IMR-90 (cell line): ENCODE results near the gene ATP5PD. TPM values are rescaled to one million over a fixed set of nuclear protein-coding genes. Genes with fewer than 3 reads are reported as not detected.

Source experiments
- ATAC-seq: fragments of 200-7000 bp; cut with Tn5 transposase; 2 replicates; pipeline ENCODE4 v1.9.1; 2020; ENCODE audit warnings: low read depth, mild to moderate bottlenecking, moderate library complexity
- BruUV-seq: library from RNA; stranded (reverse); fragments of 400-500 nt; replicated peaks from 2 replicates; lab custom pipeline; 2021; lab: Mats Ljungman, UMichigan
- CTCF ChIA-PET: fragments of 300-600 bp; formaldehyde crosslinking; extraction: SDS; loops from one replicate; lab custom pipeline; 2021; ENCODE audit warnings: antibody characterized with exemption; lab: Yijun Ruan, JAX
- POLR2A ChIA-PET: fragments of 300-600 bp; sonication (Branson Sonifier 250); formaldehyde crosslinking; loops from one replicate; lab custom pipeline; 2022; ENCODE audit warnings: antibody characterized with exemption; ENCODE audit not compliant: unreplicated experiment; lab: Charles Lee
- DNase-seq: peaks from one replicate; pipeline ENCODE4 v3.0.0; 2013
- H2AFZ ChIP-seq: replicated peaks from 2 replicates; pipeline ENCODE3; 2013; ENCODE audit warnings: low read length, mild to moderate bottlenecking; ENCODE audit not compliant: poor library complexity
- H2AK5ac ChIP-seq: 2 replicates; pipeline ENCODE4 v1.6.1; 2013; ENCODE audit warnings: low read depth, low read length, inconsistent platforms
- H2AK9ac ChIP-seq: replicated peaks from 2 replicates; pipeline ENCODE3; 2013; ENCODE audit warnings: mild to moderate bottlenecking, low read depth, low read length, moderate library complexity; ENCODE audit not compliant: poor library complexity
- H2BK120ac ChIP-seq: 2 replicates; pipeline ENCODE4 v1.6.1; 2013; ENCODE audit warnings: low read depth, low read length, inconsistent platforms
- H2BK15ac ChIP-seq: 3 replicates; pipeline ENCODE4 v1.6.1; 2013; ENCODE audit warnings: low read depth, low read length, inconsistent platforms
- H2BK20ac ChIP-seq: 2 replicates; pipeline ENCODE4 v1.6.1; 2013; ENCODE audit warnings: low read depth, mild to moderate bottlenecking, inconsistent platforms, low read length, moderate library complexity
- H2BK5ac ChIP-seq: 2 replicates; pipeline ENCODE4 v1.6.1; 2013; ENCODE audit warnings: mild to moderate bottlenecking, low read depth, low read length, inconsistent platforms; ENCODE audit not compliant: poor library complexity, severe bottlenecking
- H3K14ac ChIP-seq: replicated peaks from 2 replicates; pipeline ENCODE4 v1.6.1; 2013; ENCODE audit warnings: low read depth, low read length, inconsistent platforms
- H3K18ac ChIP-seq: 2 replicates; pipeline ENCODE4 v1.6.1; 2013; ENCODE audit warnings: low read depth, low read length, control low read depth
- H3K23ac ChIP-seq: 2 replicates; pipeline ENCODE4 v1.6.1; 2013; ENCODE audit warnings: low read depth, low read length, inconsistent platforms
- H3K27ac ChIP-seq: 2 replicates; pipeline ENCODE4 v1.5.1; 2013; ENCODE audit warnings: mild to moderate bottlenecking, control low read depth, low read length; ENCODE audit not compliant: insufficient read depth
- H3K27me3 ChIP-seq: 2 replicates; pipeline ENCODE4 v1.6.1; 2013; ENCODE audit warnings: low read length; ENCODE audit not compliant: control insufficient read depth, insufficient read depth
- H3K36me3 ChIP-seq: 2 replicates; pipeline ENCODE4 v1.6.1; 2013; ENCODE audit warnings: low read length, mixed read lengths; ENCODE audit not compliant: control insufficient read depth, insufficient read depth
- H3K4ac ChIP-seq: 2 replicates; pipeline ENCODE4 v1.6.1; 2013; ENCODE audit warnings: low read depth, low read length, inconsistent platforms
- H3K4me1 ChIP-seq: 2 replicates; pipeline ENCODE4 v1.6.1; 2013; ENCODE audit warnings: low read length, mixed read lengths; ENCODE audit not compliant: control insufficient read depth, insufficient read depth
- H3K4me2 ChIP-seq: 2 replicates; pipeline ENCODE4 v1.6.1; 2013; ENCODE audit warnings: low read depth, mild to moderate bottlenecking, control low read depth, low read length, moderate library complexity
- H3K4me3 ChIP-seq: 2 replicates; pipeline ENCODE4 v1.5.1; 2013; ENCODE audit warnings: low read depth, mild to moderate bottlenecking, control low read depth, low read length, moderate library complexity; ENCODE audit not compliant: insufficient read depth
- H3K56ac ChIP-seq: 2 replicates; pipeline ENCODE4 v1.6.1; 2013; ENCODE audit warnings: low read length, inconsistent platforms; ENCODE audit not compliant: insufficient read depth; ENCODE audit errors: extremely low read depth
- H3K79me1 ChIP-seq, 2 experiments: 2 replicates each; pipeline ENCODE4 v1.6.1; 2013; ENCODE audit warnings: low read length in 2 of 2, inconsistent platforms in 1 of 2, low read depth in 1 of 2
- H3K9ac ChIP-seq: 2 replicates; pipeline ENCODE4 v1.6.1; 2013; ENCODE audit warnings: low read depth, low read length, control low read depth
- H3K9me1 ChIP-seq: 2 replicates; pipeline ENCODE4 v1.6.1; 2013; ENCODE audit warnings: low read length, inconsistent platforms; ENCODE audit not compliant: insufficient read depth
- H3K9me3 ChIP-seq: 2 replicates; pipeline ENCODE4 v1.6.1; 2013; ENCODE audit warnings: low read length; ENCODE audit not compliant: control insufficient read depth, insufficient read depth
- H4K20me1 ChIP-seq: 2 replicates; pipeline ENCODE4 v1.6.1; 2013; ENCODE audit warnings: low read length, inconsistent platforms; ENCODE audit not compliant: insufficient read depth
- H4K5ac ChIP-seq: 2 replicates; pipeline ENCODE4 v1.6.1; 2013; ENCODE audit warnings: mild to moderate bottlenecking, low read depth, low read length, control low read depth
- H4K8ac ChIP-seq, 2 experiments: 2 replicates each; pipeline ENCODE4 v1.6.1; 2013; ENCODE audit warnings: low read depth in 2 of 2, low read length in 2 of 2, control low read depth in 1 of 2, inconsistent platforms in 1 of 2
- H4K91ac ChIP-seq: 2 replicates; pipeline ENCODE4 v1.6.1; 2013; ENCODE audit warnings: low read depth, low read length, inconsistent platforms; ENCODE audit not compliant: insufficient read depth
- CHD1 ChIP-seq: IDR thresholded peaks from 2 replicates; pipeline ENCODE4 v1.6.1; 2012; ENCODE audit warnings: low read depth, low read length, improper control_type of control experiment
- MAFK ChIP-seq: IDR thresholded peaks from 2 replicates; pipeline ENCODE4 v1.6.1; 2012; ENCODE audit warnings: low read depth, low read length, improper control_type of control experiment
- NFE2L2 ChIP-seq: fragments of 150-350 bp; IDR thresholded peaks from 2 replicates; pipeline ENCODE4 v1.6.1; 2016; ENCODE audit warnings: low read depth, mild to moderate bottlenecking, low read length
- RCOR1 ChIP-seq: IDR thresholded peaks from 2 replicates; pipeline ENCODE4 v1.6.1; 2012; ENCODE audit warnings: mild to moderate bottlenecking, low read length, improper control_type of control experiment; ENCODE audit not compliant: insufficient replicate concordance
- WGBS, 2 experiments: methylation state at CpG; one replicate each; pipeline versions ENCODE4 v1.1.5 to v1.1.7; 2013; ENCODE audit warnings: missing lambda C conversion rate in 2 of 2; ENCODE audit not compliant: insufficient read length in 1 of 2; ENCODE audit errors: extremely low coverage in 2 of 2; 5-methylcytosine and 5-hydroxymethylcytosine counted together
- dilution Hi-C: fragments of 300-500 bp; cut with HindIII; formaldehyde crosslinking; loops from one replicate; pipeline ENCODE4 v1.14.3; 2018; ENCODE audit warnings: low sequenced_read_pairs; ENCODE audit not compliant: unreplicated experiment
- in situ Hi-C: fragments of 300-500 bp; cut with MboI; formaldehyde crosslinking; loops from 3 replicates; pipeline ENCODE4 v1.14.3; 2019; ENCODE audit warnings: low sequenced_read_pairs, inconsistent platforms, mixed read lengths
- intact Hi-C: fragments of 100-400 bp; cut with micrococcal nuclease; formaldehyde crosslinking; loops from 2 replicates; pipeline ENCODE4 v1.10.0; 2022
- polyA plus RNA-seq, 3 experiments: library from polyadenylated mRNA; depleted of rRNA; stranded (reverse); fragments of >200 nt; gene quantifications; 2 replicates each; pipeline ENCODE4 v1.2.3, GENCODE V29; 2012; ENCODE audit warnings: low replicate concordance in 1 of 3
- total RNA-seq: library from RNA; depleted of rRNA; stranded (reverse); fragments of >200 nt; gene quantifications from 2 replicates; pipeline ENCODE4 v1.2.3, GENCODE V29; 2012
- TF ChIP-seq, protein P1 (sequence below): conservative IDR thresholded peaks from 2 replicates; pipeline ENCODE4 v1.5.1; 2012; ENCODE audit warnings: mild to moderate bottlenecking, low read depth, low read length, improper control_type of control experiment
- TF ChIP-seq, protein P2 (sequence below): fragments of 150-350 bp; IDR thresholded peaks from 2 replicates; pipeline ENCODE4 v1.6.1; 2017; ENCODE audit warnings: mild to moderate bottlenecking, antibody characterized with exemption, low read length, low read depth

ATP5PD gene
- total and polyA plus RNA-seq, 2 of the 4 experiments (the other 2 are of a cell fraction) = 373 to 425 TPM

DNA sequence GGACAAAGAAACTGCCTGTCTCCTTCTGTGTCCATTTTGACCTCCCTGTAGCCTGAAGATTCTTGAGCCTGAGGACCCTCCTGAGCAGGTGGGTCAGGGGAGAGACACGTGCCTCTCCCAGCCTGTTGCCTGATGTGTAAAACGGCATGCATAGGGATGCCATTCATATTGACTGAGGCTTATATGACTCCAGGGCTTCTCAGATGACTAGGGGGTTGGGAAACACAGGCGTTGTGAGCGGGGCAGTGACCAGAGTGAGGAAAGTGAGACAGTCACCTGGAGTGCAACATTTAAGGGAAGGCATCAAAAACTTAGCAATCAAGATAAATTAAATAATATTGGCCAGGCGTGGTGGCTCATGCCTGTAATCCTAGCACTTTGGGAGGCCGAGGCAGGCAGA is 35.9 kb upstream of the ATP5PD start:
- peak overlapping the region; percentile 34; the same call in 1 of the 2 replicates for H4K91ac ChIP-seq
- peaks cover 0 to 4% of the 10 kb centered on the region in 2 experiments; a peak in 1 of 4 replicates for H3K79me1 ChIP-seq
- no peak overlapping the region for H2BK5ac ChIP-seq
- no peaks in the 10 kb centered on the region for H4K20me1 ChIP-seq
- dilution Hi-C loops = no loop called here
- no peak overlapping the region for H3K56ac ChIP-seq
- ChIA-PET CTCF (no interaction called here), POLR2A (no interaction called here)
- ATAC-seq = no peak
- no peaks in the 10 kb centered on the region for H3K36me3 ChIP-seq
- H3K27ac ChIP-seq = no peak overlapping the region
- H3K9me1 ChIP-seq = peaks cover 21% of the 10 kb centered on the region
- no peaks in the 10 kb centered on the region for H3K9me3 ChIP-seq
- intact Hi-C loops = no loop called here
- H2AK5ac ChIP-seq = peak overlapping the region; percentile 58; the same call in 1 of the 2 replicates
- no peak overlapping the region for H3K4me3 ChIP-seq
- H3K9ac ChIP-seq = no peak overlapping the region
- H4K8ac ChIP-seq = no peak overlapping the region
- DNase-seq = no peak
- H3K4me1 ChIP-seq = peaks cover 24% of the 10 kb centered on the region
- H3K18ac ChIP-seq = no peak overlapping the region
- H3K23ac ChIP-seq = no peak overlapping the region
- H2BK120ac ChIP-seq = no peak overlapping the region
- H3K4me2 ChIP-seq = no peak overlapping the region
- no peak overlapping the region for H2BK15ac ChIP-seq
- H2AFZ ChIP-seq = peak overlapping the region; percentile 69
- BruUV-seq = no TSS peak
- H2BK20ac ChIP-seq = no peak overlapping the region
- H3K27me3 ChIP-seq = no peaks in the 10 kb centered on the region
- in situ Hi-C loops = no loop called here
- WGBS, 2 experiments = 60% methylated on average over 1 of the region's 6 CpGs; no CpG with 5 or more reads in 1 of the 2 experiments
- peak overlapping the region; percentile 62 for H2AK9ac ChIP-seq
- no peak overlapping the region for H3K14ac ChIP-seq
- no peak overlapping the region for H3K4ac ChIP-seq
- TF ChIP-seq RCOR1 (no peak), MAFK (no peak), NFE2L2 (no peak), CHD1 (no peak)
- TF ChIP-seq, protein P1, sequence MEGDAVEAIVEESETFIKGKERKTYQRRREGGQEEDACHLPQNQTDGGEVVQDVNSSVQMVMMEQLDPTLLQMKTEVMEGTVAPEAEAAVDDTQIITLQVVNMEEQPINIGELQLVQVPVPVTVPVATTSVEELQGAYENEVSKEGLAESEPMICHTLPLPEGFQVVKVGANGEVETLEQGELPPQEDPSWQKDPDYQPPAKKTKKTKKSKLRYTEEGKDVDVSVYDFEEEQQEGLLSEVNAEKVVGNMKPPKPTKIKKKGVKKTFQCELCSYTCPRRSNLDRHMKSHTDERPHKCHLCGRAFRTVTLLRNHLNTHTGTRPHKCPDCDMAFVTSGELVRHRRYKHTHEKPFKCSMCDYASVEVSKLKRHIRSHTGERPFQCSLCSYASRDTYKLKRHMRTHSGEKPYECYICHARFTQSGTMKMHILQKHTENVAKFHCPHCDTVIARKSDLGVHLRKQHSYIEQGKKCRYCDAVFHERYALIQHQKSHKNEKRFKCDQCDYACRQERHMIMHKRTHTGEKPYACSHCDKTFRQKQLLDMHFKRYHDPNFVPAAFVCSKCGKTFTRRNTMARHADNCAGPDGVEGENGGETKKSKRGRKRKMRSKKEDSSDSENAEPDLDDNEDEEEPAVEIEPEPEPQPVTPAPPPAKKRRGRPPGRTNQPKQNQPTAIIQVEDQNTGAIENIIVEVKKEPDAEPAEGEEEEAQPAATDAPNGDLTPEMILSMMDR = no peak
- TF ChIP-seq, protein P2, sequence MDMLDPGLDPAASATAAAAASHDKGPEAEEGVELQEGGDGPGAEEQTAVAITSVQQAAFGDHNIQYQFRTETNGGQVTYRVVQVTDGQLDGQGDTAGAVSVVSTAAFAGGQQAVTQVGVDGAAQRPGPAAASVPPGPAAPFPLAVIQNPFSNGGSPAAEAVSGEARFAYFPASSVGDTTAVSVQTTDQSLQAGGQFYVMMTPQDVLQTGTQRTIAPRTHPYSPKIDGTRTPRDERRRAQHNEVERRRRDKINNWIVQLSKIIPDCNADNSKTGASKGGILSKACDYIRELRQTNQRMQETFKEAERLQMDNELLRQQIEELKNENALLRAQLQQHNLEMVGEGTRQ = no peak
- no peak overlapping the region for H4K5ac ChIP-seq
